ENCODE data around the gene CERS1.

Gene CERS1

DNA sequence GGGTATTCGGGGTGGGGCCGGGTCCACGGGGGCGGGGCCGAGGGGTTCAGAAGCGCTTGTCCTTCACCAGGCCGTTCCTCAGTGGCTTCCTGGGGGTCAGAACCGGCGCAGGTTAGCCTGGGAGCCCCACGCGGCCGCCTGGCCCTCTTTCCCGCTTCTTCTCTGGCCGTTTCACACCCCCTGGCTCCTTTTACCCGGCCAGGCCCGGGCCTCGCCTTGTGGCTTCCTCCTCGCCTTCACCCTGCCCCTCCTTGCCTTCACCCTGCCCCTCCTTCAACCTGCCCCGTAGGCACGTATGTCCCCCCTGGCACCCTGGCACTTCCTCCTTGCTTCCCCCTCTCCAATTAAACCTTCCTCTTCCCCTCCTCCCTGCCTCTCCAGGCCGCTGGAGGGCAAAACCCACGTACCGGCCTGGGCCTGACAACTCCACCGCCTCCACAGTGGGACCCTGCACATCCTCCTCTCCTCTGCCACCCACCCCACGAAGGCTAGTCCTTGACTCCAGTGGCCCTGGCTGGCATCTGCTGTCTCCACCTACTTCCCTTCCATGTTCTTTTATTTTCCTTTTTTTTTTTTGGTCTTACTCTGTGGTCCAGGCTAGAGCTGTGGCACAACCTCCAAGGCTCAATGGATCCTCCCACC is 25.3 kb downstream of the CERS1 start:
- no peak for DNase-seq

DNA sequence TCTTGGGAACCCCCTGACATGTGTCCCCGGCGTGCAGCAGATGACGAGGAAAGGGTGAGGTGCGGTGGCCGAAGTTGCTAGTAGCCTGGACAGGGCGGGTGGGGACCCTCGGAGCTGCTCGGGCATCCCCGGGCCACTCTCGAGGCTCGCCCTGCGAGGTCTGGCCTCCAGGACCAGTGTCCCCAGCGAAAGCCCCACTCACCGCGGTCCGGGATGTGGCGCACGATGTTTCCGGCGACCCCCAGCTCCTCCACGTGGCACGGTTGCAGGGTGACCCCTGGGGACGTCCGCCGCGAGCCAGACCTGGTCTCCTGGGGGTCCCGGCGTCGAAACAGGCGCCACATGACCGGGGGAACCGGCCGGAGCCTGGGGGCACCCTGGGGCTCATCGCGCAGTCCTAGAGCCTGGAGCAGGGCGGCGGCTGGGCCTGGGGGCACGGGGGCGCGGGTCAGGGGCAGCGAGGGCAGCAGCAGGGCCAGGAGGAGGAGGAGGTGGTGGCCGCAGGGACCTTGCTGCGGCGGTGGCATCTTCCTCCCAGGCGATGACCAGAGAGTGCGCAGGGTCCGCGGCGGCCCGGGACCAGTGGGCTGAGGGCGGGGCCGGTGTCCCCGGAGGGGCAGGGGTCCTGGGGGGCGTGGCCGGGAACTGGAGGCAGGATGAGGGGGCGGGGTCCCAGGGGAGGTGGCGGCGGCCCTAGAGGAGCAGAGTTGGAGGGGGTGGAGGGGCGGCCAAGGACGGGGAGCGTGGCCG is 26.0 kb downstream of the CERS1 start:
- DNase-seq: no peak

- DNase-seq: no peak
Observed at GRCh38 chr19:18869023-18869618, 26.8 kb downstream of the CERS1 start.

DNA sequence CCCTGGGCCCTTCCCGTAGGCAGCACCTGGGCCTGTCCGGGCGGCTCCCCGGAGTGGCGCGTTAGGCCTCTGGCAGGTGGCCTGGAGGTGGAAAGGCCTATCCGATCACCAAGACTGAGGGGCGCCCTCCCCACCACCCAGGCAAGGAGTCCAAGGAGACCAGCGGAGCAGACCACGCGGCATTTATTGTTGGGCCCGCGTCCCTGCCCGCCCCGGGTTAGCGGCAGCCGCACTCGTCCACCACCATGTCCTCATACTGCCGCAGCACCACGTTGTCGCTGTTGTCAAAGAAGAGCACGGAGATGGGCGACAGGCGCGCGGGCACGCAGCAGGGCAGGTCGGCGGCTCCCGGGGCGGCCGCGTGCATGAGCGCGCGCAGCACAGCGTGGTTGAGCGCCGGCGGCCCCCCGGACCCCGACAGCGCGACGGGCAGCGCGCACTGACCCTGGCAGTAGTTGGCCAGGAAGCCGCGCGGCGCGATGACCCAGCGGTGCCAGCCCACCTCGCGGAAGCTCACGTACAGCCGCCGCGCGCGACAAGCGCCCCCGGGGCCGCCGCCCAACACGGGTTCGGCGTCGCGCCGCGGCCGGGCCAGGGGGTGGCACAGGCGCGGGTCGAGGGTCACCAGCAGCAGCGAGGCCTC is 27.5 kb downstream of the CERS1 start:
- no peak for DNase-seq

GRCh38 chr19:18867751-18868150 is 28.2 kb downstream of the CERS1 start:
- no peak for DNase-seq

GRCh38 chr19:18867199-18867598 is 28.8 kb downstream of the CERS1 start:
- no peak for DNase-seq

GRCh38 chr19:18866800-18867123 is 29.2 kb downstream of the CERS1 start:
- no peak for DNase-seq

DNA sequence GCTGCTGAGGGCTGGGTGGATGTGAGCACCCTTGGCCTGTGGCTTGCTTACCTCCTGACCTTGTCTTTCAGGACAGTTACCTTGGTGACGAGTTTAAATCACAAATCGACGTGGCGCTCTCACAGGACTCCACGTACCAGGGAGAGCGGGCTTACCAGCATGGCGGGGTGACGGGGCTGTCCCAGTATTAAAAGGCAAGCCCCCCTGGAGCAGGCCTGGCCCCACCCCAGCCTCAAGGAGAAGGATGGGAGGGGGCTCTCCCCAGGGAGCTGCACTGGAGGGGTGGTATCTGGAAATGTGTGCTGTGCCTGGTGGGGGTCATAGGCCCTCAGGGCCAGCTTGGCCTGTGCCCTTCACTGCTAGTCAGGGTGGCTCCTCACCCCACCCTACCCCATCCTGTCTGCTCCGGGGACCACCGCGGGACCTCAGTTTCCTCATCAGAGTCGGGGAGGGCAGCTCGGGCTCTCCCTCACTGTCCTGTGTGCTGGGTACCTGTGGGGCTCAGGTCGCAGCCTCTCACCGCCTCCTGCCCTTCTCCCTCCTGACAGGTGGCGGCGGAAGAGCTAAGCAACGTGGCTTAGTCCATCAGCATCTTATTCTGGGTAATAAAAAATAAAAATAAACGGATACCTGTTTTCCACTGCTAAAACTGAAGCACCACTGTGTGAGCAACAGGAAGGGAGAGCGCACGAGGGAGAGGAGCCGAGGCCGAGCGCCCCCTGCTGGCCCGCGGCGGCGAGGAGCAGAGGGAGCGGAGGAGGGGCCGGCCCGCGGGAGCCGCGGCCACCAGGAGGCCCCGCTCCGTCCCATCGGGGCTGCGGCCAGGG is 29.8 kb downstream of the CERS1 start:
- no peak for DNase-seq

- DNase-seq: no peak
Observed at GRCh38 chr19:18865106-18865972, 30.6 kb downstream of the CERS1 start.

DNA sequence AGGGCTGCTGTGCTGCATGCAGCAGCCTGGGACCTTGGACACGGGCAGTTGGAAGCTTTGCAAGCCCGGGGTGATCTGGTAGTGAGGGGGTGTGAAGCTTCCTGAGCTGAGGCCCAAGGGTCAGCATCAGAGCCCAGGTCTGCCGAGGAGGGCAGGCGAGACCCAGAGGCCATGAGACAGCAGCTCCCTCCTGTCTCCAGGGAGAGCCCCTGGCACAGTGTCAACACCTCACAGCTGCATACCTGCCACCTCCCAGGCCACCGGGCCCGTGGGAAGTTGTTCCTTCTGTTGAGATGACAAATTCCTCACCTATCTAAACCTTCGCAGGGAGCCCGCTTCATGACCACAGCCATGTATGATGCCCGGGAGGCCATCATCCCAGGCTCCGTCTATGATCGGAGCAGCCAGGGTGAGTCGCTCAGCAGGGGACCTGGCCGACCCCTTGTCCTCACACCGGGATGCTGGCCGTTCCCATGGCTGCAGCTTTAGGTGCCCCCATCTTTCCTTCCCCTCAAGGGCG is 32.1 kb downstream of the CERS1 start:
- DNase-seq: no peak

GRCh38 chr19:18862976-18863842 is 32.7 kb downstream of the CERS1 start:
- no peak for DNase-seq

- no peak for DNase-seq
Observed at GRCh38 chr19:18861917-18862316, 34.0 kb downstream of the CERS1 start.

DNA sequence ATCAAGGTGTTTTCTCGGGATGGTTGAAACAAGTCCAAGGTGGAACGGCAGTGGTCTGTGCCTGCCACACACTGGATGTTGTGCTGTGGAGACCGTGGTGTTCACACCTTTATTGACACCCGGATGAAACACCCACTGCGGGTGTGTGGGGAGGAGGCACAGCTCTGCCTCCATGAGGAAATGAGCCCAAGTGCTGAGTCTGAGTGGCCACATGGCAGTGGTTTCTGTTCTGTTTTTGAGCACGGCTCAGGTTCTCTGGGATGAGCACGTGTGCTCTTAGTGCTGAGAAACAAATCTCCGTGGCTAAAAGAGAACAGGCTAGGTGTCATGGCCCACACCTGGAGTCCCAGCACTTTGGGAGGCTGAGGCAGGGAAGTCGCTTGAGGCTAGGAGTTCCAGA is 34.7 kb downstream of the CERS1 start:
- DNase-seq: no peak

DNA sequence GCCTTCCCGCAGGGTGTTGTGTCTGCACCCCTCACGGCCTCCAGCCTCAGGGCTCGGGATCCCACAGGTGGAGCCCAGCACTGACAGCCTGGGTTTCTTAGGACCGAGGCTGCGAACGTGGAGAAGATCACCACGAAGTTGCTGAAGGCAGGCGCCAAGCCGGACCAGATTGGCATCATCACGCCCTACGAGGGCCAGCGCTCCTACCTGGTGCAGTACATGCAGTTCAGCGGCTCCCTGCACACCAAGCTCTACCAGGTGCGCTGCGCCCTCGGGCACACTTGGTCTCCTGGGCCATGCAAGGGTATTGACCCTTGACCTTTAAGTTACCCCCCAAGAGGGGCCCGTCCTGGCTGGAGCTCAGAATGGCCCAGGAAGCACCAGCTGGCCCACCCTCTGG is 35.2 kb downstream of the CERS1 start:
- DNase-seq: no peak

- DNase-seq: no peak
Observed at GRCh38 chr19:18860302-18860700, 35.7 kb downstream of the CERS1 start.

DNA sequence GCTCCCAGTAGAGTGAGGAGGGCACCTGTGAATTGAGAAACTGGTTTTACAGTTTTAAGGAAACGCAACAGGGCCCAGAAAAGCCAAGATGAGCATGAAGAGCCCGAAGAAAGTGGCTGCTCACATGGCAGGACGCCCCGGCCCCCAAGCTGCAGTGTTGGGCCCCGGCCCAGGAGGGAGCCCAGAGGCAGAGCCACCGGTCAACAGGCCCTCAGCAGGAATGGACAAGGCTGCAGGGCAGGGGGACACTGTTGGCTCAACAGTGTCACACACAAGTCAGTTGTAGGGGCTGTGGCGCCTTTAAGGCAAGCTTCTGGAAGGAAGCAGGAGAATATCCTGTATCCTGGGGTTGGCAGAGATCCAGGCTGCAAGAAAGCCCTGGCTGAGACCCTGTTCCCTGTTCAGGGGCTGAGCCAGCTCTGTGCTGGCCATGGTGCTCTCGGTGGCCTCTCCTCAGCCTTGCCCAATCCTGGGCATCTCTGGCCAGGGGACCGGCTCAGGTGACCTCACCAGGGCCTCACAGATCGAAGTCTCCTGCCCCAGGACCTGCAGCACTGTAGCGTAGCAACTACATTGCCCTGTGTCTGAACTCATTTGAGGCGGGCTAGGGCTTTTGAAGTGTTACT is 36.2 kb downstream of the CERS1 start:
- no peak for DNase-seq

GRCh38 chr19:18858906-18859646 is 36.9 kb downstream of the CERS1 start:
- DNase-seq: no peak

DNA sequence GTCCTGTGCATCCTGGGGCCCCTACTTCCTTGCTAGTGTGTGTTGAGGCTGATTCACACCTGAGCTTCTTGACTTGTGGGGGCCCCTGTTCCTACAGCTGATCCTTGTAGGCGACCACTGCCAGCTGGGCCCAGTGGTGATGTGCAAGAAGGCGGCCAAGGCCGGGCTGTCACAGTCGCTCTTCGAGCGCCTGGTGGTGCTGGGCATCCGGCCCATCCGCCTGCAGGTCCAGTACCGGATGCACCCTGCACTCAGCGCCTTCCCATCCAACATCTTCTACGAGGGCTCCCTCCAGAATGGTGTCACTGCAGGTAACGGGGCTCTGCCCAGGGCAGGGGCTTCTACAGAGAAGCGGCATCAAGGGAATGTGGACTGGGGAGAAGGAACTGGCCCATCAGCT is 38.7 kb downstream of the CERS1 start:
- no peak for DNase-seq

DNA sequence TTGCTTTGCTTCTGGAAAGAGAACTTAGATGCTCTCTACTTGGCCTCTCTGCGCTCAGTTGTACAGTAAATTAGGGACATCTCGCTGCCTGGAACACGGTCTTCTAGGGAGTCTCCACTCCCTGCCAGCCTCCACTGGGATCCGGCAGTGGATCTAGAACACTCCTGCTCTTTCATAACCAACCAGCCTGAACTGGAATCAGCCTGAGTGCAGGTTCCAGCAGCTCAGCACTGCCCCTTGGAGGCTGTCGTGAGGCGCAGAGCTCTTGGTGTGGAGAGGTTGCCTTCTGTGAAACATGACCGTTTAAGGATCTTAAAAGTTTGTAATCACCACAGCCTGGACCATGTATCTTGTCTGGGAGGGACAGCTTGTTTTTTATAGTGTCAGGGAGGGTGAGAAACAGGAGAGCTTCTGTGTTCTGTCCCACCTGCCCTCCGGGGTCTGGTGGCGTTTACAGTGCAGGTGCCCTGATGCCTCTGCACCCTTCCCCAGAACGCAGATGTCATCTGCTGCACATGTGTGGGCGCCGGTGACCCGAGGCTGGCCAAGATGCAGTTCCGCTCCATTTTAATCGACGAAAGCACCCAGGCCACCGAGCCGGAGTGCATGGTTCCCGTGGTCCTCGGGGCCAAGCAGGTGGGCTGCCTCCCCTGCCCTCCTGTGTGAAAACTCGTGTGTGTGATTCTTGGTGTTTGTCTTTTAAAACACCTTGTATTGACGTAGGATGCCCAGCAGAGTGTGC is 39.4 kb downstream of the CERS1 start:
- DNase-seq: no peak
